Measurements from ENCODE around the gene ADIPOQ.
"Not testable (repeated sequence)": the region's sequence is repeated elsewhere in the genome, so short reads cannot be mapped to it uniquely, and the experiment has no call there.

DNA sequence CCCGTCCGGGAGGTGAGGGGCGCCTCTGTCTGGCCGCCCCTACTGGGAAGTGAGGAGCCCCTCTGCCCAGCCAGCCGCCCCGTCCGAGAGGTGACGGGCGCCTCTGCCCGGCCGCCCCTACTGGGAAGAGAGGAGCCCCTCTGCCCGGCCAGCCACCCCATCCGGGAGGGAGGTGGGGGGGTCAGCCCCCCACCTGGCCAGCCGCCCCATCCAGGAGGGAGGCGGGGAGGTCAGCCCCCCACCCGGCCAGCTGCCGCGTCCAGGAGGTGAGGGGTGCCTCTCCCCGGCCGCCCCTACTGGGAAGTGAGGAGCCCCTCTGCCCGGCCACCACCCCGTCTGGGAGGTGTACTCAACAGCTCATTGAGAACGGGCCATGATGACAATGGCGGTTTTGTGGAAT lies 31.7 kb downstream of the ADIPOQ start:
- not testable (repeated sequence) for TF ChIP-seq POLR2A (IDR thresholded peaks at IDR 0.05; ENCODE audit: low read length); GATA1 (IDR thresholded peaks at IDR 0.05; ENCODE audit: low read depth, low read length)

Measured in erythroblast (primary cell).